ENCODE measurements around the gene SECTM1. TPM values are rescaled to one million over a fixed set of nuclear protein-coding genes. Genes with fewer than 3 reads are reported as not detected.
"Not testable (repeated sequence)": the region's sequence is repeated elsewhere in the genome, so short reads cannot be mapped to it uniquely, and the experiment has no call there.

SECTM1 gene
- total RNA-seq (2021; fragmentation: NEBNext Ultra II Directional; extraction: Animal tissue kit (Norgen Biotek cat#: 25700)), result 1 to 10 TPM; 1.7 to 3.9 (median 2.8) TPM
- long read RNA-seq, partial matches to known transcripts, result 0 of 1 reads
- long read RNA-seq, other reads (novel, unspliced or antisense), result 0 of 1 reads

DNA sequence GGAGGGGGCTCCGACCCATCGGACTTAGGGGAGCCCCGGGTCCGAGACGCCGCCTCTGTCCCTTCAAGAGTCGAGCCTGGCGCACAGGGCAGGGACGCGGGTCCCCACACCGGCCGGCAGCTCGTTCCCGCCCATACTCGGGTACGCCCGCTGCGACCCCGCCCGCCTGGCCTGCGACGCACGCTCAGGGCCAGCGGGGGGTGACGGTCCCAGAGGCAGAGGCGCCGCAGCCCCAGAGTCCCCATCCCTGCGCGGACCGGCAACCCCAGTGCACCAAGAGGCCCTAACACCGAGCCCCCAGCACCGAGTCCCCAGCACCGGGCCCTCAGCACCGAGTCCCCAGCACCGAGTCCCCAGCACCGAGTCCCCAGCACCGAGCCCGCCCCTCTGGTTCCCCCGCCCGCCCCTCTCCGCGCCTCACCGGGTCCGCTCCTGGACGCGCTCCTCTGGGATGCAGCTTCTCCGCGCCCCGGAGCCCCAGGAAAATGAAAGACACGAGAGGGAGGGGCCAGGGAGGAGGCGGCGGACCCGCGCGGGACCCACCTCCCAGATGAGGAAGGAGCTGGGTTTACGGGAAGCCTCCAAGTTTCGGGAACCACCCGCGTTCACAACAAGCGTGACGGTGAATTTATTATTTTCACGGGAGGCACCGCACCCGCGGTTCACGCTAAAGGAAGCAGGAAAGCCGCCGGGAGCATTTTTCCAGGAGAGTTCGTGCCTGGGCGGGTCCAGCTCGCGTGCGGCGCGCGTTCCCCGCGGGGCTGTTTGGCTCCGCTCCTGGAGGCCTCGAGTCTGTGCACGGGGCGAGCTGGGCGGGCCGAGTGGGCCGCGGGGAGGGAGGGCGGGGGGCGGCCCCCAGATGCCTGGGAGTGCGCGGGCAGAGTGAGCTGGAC is at the start of gene SECTM1:
Gene SECTM1 (minus strand): TSS at position 488 of the 893 bp plus-strand sequence. CDS start 6,526 bp downstream, outside the sequence.
- H3K27ac Mint-ChIP-seq, result no peak within 1 kb of the TSS; the same call in 1 of the 2 replicates
- TF ChIP-seq, protein P1, sequence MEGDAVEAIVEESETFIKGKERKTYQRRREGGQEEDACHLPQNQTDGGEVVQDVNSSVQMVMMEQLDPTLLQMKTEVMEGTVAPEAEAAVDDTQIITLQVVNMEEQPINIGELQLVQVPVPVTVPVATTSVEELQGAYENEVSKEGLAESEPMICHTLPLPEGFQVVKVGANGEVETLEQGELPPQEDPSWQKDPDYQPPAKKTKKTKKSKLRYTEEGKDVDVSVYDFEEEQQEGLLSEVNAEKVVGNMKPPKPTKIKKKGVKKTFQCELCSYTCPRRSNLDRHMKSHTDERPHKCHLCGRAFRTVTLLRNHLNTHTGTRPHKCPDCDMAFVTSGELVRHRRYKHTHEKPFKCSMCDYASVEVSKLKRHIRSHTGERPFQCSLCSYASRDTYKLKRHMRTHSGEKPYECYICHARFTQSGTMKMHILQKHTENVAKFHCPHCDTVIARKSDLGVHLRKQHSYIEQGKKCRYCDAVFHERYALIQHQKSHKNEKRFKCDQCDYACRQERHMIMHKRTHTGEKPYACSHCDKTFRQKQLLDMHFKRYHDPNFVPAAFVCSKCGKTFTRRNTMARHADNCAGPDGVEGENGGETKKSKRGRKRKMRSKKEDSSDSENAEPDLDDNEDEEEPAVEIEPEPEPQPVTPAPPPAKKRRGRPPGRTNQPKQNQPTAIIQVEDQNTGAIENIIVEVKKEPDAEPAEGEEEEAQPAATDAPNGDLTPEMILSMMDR (IDR thresholded peaks at IDR 0.05), result no peak
- peaks cover 6% of the 10 kb centered on the region for H3K27me3 Mint-ChIP-seq (ENCODE audit: insufficient read depth)
- H3K4me1 Mint-ChIP-seq (ENCODE audit: low read depth), result peaks cover 17% of the 10 kb centered on the region
- H3K4me3 Mint-ChIP-seq, result peak within 1 kb of the TSS; percentile 86
- no peaks in the 10 kb centered on the region for H3K36me3 Mint-ChIP-seq (ENCODE audit: low read depth)
- peak; percentile 51 for DNase-seq
- no peaks in the 10 kb centered on the region for H3K9me3 Mint-ChIP-seq

DNA sequence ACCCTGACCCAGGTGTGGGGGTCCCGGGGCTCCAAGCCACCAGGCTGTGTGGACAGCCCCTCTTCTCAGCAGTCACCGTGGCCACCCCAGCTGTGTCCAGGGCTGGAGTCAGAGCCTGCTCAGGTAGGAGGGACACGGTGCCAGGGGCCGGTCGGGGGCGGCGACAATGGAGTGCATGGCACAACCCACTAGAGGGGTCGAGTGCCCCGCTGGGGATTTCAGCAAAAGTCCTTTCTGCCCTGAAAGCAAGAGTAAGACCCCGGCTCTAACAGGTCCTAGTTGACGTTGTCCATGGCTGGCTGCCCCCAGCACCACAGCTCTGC is 49.3 kb upstream of the SECTM1 start:
- Mint-ChIP-seq H3K4me1 (ENCODE audit: low read depth) (peaks cover 17% of the 10 kb centered on the region), H3K27ac (no peak overlapping the region), H3K27me3 (ENCODE audit: insufficient read depth) (peaks cover 28% of the 10 kb centered on the region), H3K36me3 (ENCODE audit: low read depth) (no peaks in the 10 kb centered on the region), H3K4me3 (no peak overlapping the region), H3K9me3 (no peaks in the 10 kb centered on the region)
- TF ChIP-seq, protein P1 (IDR thresholded peaks at IDR 0.05), result no peak
- DNase-seq, result no peak

DNA sequence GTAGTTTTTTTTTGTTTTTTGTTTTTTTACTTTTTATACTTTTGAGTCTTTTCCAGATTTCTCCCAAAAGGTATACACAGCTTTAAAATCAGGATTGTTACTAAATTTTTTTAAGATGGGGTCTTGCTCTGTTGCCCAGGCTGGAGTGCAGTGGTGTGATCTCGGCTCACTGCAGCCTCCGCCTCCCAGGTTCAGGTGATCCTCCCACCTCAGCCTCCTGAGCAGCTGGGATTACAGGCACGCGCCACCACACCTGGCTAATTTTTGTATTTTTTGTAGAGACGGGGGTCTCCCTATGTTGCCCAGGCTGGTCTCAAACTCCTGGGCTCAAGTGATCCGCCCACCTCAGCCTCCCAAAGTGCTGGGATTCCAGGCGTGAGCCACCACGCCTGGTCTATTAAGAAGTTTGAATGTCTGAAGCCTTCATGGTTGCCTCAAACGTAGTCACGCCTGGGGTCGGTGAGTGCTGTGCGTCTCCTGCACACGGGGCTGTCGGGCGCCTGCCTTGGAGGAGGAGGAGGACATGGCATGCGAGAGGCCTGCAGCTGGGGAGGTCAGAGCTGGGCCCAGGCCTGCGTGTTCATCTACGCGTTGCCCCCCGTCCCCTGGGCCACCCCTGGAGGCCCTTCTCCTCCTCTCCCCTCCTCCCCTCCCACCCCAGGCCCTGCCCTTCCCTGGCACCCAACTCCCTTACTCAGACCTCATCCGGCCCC is 48.8 kb upstream of the SECTM1 start:
- not testable (repeated sequence) for DNase-seq; H3K36me3 Mint-ChIP-seq (ENCODE audit: low read depth); H3K4me3 Mint-ChIP-seq; H3K9me3 Mint-ChIP-seq; H3K27ac Mint-ChIP-seq
- Mint-ChIP-seq H3K4me1 (ENCODE audit: low read depth) (peaks cover 17% of the 10 kb centered on the region), H3K27me3 (ENCODE audit: insufficient read depth) (peaks cover 25% of the 10 kb centered on the region)

DNA sequence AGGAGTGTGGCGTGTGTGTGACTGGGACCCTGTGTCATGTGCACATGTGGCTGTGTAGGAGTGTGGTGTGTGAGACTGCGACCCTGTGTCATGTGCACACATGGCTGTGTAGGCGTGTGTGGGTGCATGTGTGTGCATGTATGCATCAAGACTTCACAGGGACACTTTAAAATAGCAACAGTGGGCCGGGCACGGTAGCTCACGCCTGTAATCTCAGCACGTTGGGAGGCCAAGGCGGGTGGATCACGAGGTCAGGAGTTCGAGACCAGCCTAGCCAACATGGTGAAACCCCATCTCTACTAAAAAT is 48.1 kb upstream of the SECTM1 start:
- peaks cover 17% of the 10 kb centered on the region for H3K4me1 Mint-ChIP-seq (ENCODE audit: low read depth)
- not testable (repeated sequence) for H3K9me3 Mint-ChIP-seq; H3K36me3 Mint-ChIP-seq (ENCODE audit: low read depth); H3K27ac Mint-ChIP-seq; H3K4me3 Mint-ChIP-seq; DNase-seq
- peaks cover 24% of the 10 kb centered on the region for H3K27me3 Mint-ChIP-seq (ENCODE audit: insufficient read depth)

DNA sequence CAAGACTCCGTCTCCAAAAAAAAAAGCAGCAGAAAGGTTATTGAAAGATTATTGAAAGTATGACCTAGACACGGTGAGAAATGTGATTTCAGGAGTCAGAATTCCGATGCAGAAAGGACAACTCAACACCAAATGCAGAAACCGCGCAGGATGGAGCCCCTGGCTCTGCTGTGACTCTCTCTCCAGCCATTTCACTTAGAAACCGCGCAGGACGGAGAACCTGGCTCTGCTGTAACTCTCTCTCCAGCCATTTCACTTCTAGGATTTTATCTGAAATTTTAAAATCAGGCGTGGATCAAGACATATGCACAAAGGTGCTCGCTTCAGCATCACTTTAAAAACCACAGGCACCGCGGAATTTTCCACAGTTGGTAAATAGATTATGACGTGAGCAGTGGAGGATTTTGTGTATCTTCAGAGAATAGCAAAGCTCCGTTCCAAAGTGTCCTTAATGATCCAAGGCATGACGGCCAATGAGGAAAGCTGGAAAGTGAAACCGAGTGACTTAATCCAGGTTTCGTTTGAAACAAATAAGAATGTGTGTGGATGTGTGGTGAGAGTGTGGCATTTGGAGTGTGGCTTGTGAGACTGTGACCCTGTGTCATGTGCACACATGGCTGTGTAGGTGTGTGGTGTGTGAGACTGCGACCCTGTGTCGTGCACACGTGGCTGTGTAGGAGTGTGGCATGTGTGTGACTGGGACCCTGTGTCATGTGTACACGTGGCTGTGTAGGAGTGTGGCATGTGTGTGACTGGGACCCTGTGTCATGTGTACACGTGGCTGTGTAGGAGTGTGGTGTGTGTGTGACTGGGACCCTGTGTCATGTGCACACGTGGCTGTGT is 47.5 kb upstream of the SECTM1 start:
- TF ChIP-seq, protein P1 (IDR thresholded peaks at IDR 0.05), result no peak
- Mint-ChIP-seq H3K27ac (no peak overlapping the region; the same call in 1 of the 2 replicates), H3K4me1 (ENCODE audit: low read depth) (peaks cover 17% of the 10 kb centered on the region), H3K9me3 (no peaks in the 10 kb centered on the region), H3K4me3 (peak overlapping the region; percentile 63), H3K36me3 (ENCODE audit: low read depth) (no peaks in the 10 kb centered on the region), H3K27me3 (ENCODE audit: insufficient read depth) (peaks cover 28% of the 10 kb centered on the region)
- DNase-seq, result no peak

DNA sequence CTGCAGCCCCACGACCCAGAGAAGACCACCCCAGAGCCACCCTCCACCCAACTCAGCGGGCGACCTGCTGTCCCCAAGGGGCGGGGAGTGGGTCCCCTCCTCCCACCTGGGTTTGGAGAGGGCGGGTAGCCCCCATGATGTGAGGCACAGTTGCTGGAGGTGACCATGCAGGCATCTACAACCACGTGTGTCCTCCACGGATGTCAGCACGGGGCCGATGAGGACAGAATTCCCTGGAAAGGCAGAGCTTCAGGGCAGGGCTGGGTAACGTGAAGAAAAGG is 45.1 kb upstream of the SECTM1 start:
- Mint-ChIP-seq H3K27me3 (ENCODE audit: insufficient read depth) (peaks cover 31% of the 10 kb centered on the region), H3K4me1 (ENCODE audit: low read depth) (peaks cover 12% of the 10 kb centered on the region), H3K4me3 (no peak overlapping the region), H3K36me3 (ENCODE audit: low read depth) (no peaks in the 10 kb centered on the region), H3K9me3 (no peaks in the 10 kb centered on the region), H3K27ac (no peak overlapping the region)
- TF ChIP-seq, protein P1 (IDR thresholded peaks at IDR 0.05), result no peak
- DNase-seq, result no peak
